HG02938 (cell line): ENCODE measurements around the gene FOSL2.

Experiments used
- ATAC-seq: cut with Tn5 transposase; IDR thresholded peaks from one replicate; pipeline ENCODE4 v1.9.1; 2021; ENCODE audit warnings: mild to moderate bottlenecking, moderate library complexity; ENCODE audit not compliant: unreplicated experiment

FOSL2 gene

DNA sequence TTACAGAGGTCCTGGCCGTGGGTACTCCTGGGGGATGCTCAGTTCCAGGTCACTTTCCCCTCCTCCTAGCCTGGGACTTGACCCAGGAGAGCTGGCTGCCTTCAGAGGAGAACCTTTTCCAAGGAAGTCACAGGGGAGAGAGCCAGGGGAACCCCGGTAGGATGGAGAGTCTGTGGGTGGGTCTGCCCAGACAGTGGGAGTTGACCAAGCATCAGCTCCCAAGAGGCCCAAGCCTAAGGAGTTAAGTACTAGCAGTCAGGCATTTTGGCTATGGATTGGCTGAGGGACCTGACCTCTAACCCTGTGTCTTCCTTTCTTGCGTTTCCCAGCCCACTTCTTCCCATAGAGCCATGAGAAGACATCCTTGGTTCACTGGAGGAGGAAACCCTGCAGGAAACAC lies 54.4 kb downstream of the FOSL2 start:
- no peak for ATAC-seq

DNA sequence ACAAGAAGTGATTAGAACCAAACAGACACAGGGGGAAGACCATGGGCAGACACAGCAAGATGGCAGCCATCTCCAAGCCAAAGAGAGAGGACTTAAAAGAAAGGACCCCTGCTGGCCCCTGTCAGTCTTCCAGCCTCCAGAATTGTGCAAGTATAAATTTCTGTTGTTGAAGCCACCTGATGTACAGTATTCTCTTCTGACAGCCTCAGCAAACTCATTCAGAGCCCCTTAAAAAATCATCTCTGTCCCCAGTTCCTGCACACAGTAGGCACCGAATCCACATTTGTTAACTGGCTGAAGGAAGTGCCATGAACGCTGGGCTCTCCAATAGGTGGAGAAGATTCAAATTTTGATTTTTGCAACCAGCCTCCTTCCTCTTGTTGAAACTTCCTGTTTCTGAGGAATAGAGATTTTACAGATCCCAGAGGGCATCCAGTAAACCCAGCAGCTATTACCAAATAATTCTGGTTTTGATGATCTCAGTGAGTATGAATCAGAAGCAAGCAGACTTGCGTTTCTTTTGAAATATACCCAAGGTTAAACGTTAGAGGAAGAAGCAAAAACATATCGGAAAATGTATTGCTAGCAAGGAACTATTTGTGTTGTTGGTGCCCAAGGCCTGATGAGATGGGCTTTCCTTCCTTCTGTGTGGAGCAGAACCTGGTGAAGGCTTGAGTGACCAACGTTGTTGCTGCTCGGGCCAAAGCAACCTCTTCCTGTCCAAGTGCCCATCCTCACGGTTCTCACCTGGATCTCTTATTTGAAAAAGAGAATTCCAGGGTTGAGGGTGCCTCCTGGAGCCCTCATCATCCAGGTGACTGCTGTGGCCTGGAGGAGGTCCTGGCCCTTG lies 55.5 kb downstream of the FOSL2 start:
- no peak for ATAC-seq

DNA sequence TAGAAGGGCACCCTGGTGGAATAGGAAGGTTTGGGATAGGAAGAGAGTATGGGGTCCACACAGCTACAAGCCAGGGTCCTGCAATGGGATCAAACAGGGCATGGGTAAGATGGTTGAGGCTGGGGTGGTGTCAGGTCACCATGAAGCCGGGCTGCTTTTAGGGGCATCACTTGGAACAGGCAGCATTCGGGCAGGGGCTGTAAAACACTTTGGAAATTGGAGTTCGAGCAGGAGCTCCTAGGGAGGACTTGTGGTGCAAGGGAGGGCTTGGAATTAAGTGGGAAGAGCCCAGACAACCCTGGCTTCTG lies 56.1 kb downstream of the FOSL2 start:
- ATAC-seq, result no peak

DNA sequence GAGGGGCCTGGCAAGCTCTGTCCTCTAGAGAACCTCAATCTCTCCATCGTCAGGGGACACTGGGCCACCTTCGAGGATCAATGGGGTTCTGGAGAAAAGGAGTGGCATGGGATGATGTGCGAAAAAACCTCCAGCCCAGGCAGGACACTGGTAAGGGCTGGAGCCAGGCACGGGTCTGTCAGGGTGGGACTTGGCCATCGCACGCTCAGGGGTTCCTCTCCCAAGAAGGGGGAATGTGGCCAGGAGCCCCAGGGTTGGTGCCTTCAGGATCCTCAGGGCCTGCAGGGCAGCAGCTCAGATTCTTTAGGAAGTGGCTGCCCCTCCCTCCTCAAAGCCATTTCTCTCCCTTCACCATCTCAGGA lies 56.4 kb downstream of the FOSL2 start:
- ATAC-seq, result no peak

DNA sequence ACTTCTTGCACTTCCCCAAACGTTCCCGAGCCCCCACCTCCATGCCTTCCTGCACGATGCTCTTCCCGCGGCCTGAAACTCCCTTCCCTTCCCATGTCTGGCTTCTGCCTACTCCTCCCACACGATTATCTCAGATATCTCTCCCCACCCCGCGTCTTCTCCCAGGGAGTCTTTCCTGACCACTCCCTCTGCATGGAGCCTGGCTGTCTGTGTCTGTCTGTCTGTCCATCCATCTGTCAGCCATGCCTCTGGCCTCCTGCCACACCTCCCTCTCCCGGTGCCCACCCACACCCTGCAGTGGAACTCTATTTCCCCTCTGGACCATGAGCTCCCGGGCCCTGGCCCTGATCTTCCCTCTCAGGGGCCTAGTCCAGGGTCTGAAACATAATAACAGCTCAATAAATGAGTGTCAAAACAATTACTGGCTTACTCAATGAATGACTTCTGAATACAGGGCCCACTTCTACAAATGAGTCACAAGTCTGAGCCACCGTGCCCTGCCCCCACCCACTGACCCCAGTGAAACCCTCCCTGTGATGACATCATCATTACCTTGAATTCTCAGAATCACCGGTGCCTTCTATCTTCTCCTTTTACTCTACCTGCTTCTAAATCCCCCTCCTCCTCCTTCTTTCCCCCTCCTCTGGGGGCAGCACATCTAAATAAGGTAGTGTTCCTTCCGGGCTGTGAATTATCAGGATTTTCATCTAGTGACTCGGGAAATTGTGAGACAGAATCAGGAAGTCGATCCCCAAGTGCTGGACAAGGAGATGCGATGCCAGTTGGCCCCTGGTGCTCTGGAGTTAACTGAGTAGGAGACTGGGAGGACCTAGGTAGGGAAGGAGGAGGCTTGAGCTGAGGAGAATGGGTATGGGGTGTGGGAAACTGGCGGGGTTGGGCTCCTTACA lies 57.1 kb downstream of the FOSL2 start:
- ATAC-seq, result no peak

DNA sequence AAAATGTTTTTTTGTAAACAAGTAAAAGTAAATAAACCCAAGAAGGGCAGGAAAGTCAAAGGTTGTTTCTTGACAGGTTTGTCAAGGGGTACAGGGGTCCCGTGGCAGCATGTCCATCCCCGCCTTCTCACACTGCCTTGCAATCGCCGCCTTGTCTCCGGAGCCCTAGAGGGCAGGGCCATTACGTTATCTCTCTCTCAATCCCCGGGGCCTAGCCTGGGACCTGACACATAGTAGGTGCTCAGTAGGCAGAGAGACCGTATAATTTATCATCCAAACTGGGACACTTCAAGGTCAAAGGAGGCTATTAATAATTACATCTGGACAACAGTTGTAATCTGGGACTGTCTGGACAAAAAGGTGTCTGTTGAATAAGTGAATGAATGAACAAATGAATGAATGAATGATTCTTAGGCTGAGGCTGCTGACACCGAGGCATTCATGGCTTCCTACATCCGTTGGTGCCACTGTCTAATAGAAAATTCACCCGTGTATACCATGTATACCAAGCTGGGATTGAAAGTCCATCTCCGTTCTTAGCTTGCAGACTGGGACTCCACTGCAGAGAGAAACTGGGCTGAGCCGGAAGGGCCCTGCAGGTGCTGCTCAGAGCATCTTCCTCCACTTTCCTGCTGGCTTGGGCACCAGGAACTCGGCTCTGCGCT lies 58.4 kb downstream of the FOSL2 start:
- no peak for ATAC-seq

DNA sequence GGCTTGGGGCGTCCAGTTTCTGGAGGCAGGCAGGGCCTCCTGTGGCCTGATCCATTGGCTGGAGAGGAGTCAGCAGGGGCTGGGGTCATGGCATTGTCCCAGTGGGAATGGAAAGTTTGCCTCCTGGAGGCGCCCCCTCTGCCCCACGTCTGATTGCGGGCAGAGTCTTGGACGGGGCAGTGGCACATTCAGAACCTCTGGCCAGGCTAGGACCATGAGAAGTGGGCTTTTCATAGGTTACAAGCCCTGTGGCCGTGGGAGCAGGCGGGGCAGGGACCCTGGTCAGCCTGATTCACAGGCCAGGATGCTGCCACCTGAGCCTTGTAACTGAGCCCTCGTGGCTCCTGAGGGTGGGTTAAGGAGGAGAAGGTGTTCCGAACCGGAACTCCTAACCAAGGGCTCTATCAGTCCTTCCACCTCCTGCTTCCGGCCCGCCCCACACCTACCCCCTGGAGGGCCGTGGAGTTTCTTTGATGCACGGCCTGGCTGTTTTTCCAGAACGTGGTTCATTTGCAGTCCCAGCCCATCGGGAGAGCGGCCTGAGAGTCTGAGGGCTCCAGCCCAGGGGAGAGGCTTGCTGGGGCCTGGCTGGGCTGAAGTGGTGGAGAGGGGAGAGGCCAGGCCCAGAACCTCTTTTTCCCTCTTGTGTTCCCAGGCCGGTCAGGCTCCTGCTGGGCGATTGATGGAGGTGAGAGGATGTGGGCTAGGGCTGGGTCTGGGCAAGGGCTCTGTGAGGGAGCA lies 59.3 kb downstream of the FOSL2 start:
- ATAC-seq, result no peak

DNA sequence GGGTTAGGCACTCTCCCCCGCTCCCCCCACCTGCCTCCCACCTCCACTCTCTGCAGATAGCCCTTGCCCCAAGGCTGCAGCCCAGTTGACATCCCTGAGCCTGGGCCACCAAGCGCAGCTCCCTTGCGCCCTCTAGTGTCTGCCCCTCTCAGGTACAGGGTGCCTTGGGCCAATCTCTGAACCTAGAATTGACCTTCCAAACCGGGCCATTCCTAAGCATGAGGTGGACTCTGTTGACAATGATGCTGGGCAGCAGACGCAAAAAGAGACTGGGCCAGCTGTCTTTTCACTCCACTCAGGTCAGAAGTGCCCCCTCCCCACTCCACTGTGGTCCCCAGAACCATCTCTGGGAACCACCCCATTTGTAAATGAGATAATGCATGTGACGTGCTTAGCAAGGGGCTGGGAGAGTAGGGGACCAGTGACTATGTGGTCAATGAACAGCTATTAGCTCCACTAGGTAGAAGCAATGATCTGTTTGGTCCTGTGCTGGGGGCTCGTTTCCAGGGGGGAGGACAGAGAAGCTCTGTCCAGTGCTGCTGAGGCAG lies 60.0 kb downstream of the FOSL2 start:
- ATAC-seq, result no peak

DNA sequence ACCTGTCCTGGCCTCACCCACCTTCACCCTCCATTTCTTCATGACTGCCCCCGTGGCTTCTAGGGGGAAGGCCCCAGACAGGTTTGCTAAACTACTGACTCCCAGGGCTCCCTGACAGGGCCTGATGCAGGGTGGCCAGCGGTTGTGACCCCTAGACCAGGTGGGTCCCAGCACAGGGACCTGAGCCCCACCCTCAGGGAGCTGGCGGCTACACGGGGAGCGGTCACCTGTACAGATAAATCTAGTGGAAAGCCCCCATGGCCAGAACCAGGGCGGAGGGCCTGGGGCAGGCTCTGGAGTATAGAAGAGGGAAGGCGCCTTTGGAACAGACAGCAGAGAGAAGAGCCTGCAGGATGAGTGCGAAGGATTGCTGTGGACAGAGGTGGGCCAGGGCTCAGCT lies 60.7 kb downstream of the FOSL2 start:
- ATAC-seq, result no peak

DNA sequence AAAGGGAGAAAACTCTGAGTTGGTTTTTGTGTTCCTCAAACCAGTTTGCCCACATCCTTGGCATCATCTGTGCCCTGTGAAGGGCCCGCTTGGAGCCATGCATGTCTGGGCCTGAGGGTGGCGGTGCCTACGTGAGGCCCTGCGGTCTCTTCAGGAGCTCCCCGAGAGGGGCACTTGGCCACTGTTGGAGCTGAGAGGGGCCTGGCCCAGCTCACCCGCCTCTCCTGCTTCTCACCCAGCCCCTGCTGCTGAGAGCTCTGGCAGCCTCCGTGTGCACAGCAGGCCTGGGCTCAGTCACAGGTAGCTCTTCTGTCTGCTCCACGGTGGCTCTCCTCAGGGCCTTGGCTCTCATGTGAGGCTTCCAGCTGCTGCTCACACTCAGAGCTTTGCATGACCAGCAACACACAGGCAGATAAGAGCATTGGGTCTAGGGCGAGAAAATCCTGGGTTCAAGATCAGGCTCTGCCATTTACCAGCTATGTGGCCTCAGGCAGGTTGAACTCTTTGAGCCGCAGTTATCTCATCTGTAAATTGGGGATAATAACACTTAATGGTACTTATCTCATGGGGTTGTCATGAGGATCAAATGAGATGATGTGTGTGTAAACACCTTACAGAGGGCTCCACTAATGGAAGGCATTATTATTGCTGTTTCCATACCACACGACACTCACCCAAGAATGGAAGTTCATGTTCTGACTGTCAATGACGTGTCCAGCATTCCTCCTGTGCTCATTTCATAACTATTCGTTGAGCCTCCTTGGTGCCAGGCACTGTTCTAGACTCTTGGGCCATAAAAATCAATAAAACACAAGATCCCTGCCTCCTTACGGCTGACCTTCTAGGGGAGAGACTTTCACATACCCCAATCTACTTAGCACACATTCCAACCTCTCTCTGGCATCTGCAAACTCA lies 61.6 kb downstream of the FOSL2 start:
- no peak for ATAC-seq

DNA sequence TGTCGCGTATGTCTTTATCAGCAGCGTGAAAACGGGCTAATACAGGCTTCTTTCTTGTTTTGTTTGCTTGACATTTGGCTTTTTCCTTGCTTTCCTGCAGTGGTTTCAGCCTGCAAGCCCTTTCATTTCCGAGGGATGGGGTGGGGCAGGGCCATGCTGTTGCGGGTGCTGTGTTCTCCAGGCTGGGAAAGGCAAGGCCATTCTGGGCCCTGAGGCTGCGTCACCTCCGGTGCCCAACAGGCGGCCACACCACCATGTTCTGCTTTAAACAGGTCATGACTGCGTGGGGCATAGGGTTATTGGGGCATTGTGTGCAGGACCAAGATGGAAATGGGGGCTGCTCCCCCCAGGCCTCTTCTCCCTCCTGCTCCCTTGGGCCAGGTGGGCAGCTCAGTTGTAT lies 64.6 kb downstream of the FOSL2 start:
- ATAC-seq, result no peak

DNA sequence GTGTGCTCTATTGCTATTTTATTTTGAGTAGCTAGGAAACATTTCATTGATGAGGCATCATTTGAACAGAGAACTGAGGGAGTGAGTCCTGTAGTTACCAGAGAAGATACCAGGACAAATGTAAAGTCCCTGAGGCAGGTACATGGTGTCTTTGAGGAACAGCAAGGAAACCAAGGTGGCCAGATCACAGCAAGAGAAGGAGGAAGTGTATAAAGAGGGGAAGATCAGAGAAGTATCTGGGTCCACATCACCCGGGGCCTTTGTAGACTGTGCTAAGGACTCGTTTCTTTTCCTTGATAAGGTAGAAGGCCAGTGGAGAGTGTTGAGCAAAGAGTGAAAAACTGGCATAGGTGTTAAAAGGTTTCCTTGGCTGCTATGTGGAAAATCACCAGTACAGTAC lies 68.4 kb downstream of the FOSL2 start:
- ATAC-seq, result no peak

DNA sequence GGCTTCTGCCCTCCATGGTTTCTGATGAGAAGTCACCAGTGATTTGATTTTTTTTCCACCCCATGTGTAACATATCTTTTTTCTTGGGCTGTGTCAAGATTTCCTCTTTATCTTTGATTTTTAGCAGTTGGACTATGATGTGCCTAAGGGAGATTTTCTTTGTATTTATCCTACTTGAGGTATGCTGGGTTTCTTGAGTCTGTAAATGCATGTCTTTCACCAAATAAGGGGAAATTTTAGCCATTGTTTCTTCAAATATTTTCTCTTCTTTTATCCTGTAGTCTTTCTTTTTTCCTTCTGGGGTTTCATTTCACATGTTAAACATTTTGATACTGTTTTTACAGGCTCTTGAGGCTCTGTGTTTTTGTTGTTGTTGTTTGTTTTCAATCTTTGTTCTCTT lies 69.5 kb downstream of the FOSL2 start:
- no peak for ATAC-seq

DNA sequence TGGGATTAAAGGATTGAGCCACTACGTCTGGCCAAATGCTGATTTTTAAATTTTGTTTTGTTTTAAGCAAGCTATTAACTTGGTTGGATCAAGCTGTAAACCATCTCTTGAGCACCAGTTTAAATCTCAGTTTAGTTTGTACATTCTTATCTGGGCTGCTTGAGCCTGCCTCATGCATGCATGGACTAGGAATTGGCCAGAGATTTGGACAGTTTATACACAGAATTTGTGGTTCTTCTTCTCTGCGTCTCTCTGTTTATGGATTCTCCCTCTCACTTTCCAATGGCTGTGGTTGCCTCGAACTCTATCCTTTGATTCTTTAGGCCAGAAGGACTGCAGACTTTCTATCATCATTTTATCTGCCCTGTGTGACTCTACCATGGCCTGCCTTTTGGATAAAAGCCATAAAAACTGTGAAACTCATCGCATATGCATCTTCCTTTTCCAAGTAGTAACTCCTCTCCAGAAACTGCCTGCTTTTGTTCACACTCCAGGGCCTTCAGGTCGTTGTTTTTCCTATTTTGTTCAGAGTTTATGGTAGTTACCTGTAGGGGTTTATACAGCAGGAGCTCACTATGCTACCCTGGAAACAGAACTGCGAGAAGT lies 70.7 kb downstream of the FOSL2 start:
- no peak for ATAC-seq

DNA sequence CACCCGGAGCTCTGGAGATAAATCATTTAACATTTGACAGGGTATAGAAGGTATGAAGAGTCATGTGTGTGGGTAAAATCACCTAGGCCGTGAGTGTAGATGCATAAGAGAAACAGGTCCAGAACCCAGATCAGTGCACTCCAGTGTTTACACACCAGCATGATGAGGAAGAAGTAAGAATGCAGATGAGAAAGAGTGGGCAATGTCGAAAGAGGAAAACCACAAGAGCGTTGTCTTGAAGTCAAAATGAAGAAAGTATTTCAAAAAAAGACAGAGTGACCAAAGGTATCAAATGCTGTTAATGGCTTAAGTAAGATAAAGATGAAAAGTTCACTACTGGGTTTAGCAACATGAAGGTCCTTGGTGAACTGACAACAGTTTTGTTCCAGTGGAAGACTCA lies 71.2 kb downstream of the FOSL2 start:
- no peak for ATAC-seq

DNA sequence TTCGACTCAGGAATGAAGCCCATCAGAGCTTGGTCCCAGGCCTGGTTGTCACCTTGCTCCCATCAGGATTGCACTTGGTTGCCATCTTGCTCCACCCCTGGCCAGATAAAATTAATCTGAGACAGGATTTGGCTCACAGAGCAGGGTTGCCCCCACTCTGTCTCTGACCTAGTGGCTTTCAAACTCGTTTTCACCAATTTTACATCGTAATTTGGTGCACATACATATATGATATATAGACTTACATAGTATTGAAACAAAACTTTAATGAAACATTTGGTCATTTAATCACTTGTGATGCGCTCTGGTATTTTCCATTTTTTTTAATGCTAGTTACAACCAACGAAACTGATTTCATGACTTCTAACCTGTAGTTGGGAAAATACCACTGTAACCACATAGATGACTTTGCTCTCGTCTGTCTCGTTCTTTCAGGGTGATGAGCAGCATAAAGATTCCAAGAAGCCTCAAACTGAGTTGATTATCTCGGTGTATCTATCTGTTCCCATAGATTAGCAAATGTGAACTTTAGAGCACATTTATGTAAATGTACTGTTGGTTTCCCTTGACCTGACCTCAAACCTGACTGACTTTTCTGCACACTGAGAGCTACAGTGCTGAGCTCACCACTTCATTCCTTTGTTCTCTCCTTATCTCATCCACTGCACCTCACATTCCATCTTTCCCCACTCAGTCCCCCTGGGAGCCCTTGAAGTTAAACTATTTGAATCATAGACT lies 72.7 kb downstream of the FOSL2 start:
- no peak for ATAC-seq
